Ishikawa (cell line): ENCODE results near the gene DIP2C.

Source experiments
- CEBPB ChIP-seq: IDR thresholded peaks from 2 replicates; pipeline ENCODE4 v1.6.1; 2012
- CREB1 ChIP-seq: IDR thresholded peaks from 2 replicates; pipeline ENCODE4 v1.6.1; 2012; ENCODE audit warnings: low read depth
- EGR1 ChIP-seq: IDR thresholded peaks from 2 replicates; pipeline ENCODE4 v1.6.1; 2012
- EP300 ChIP-seq: IDR thresholded peaks from 2 replicates; pipeline ENCODE4 v1.6.1; 2012; ENCODE audit warnings: borderline replicate concordance
- FOXM1 ChIP-seq: IDR thresholded peaks from 2 replicates; pipeline ENCODE4 v1.6.1; 2012; ENCODE audit warnings: low read depth, borderline replicate concordance
- MAX ChIP-seq: IDR thresholded peaks from 2 replicates; pipeline ENCODE4 v1.6.1; 2012
- NFIC ChIP-seq: IDR thresholded peaks from 2 replicates; pipeline ENCODE4 v1.6.1; 2012
- RAD21 ChIP-seq: IDR thresholded peaks from 2 replicates; pipeline ENCODE4 v1.6.1; 2012; ENCODE audit warnings: low read depth
- REST ChIP-seq: IDR thresholded peaks from 2 replicates; pipeline ENCODE4 v1.6.1; 2012; ENCODE audit warnings: low read depth, mild to moderate bottlenecking
- TAF1 ChIP-seq: IDR thresholded peaks from 2 replicates; pipeline ENCODE4 v1.6.1; 2012; ENCODE audit warnings: low read depth, mild to moderate bottlenecking
- TCF12 ChIP-seq: IDR thresholded peaks from 2 replicates; pipeline ENCODE4 v1.6.1; 2012; ENCODE audit warnings: low read depth
- TEAD4 ChIP-seq: IDR thresholded peaks from 2 replicates; pipeline ENCODE4 v1.6.1; 2012
- USF1 ChIP-seq: IDR thresholded peaks from 2 replicates; pipeline ENCODE4 v1.6.1; 2012
- YY1 ChIP-seq: IDR thresholded peaks from 2 replicates; pipeline ENCODE4 v1.6.1; 2012; ENCODE audit warnings: low read depth
- ZBTB7A ChIP-seq: IDR thresholded peaks from 2 replicates; pipeline ENCODE4 v1.6.1; 2012; ENCODE audit warnings: low read depth

The DIP2C gene

GRCh38 chr10:393106-393745 is 296.2 kb downstream of the DIP2C start:
- no peak for TF ChIP-seq FOXM1
- no peak for TF ChIP-seq RAD21
- TF ChIP-seq CEBPB: no peak
- TF ChIP-seq EP300: no peak
- no peak for TF ChIP-seq YY1
- no peak for TF ChIP-seq TCF12
- no peak for TF ChIP-seq EGR1
- no peak for TF ChIP-seq TAF1
- TF ChIP-seq MAX: no peak
- no peak for TF ChIP-seq NFIC
- no peak for TF ChIP-seq CREB1
- TF ChIP-seq TEAD4: no peak
- no peak for TF ChIP-seq USF1
- TF ChIP-seq ZBTB7A: no peak
- no peak for TF ChIP-seq REST

- TF ChIP-seq CEBPB: no peak
- TF ChIP-seq TEAD4: no peak
- no peak for TF ChIP-seq EGR1
Measured at GRCh38 chr10:392705-393037, 296.8 kb downstream of the DIP2C start.

- TF ChIP-seq REST: no peak
- TF ChIP-seq CEBPB: no peak
- no peak for TF ChIP-seq FOXM1
- TF ChIP-seq TCF12: no peak
- TF ChIP-seq NFIC: no peak
- TF ChIP-seq EGR1: no peak
- TF ChIP-seq EP300: no peak
- TF ChIP-seq YY1: no peak
- no peak for TF ChIP-seq MAX
- no peak for TF ChIP-seq ZBTB7A
- TF ChIP-seq TAF1: no peak
- no peak for TF ChIP-seq CREB1
- TF ChIP-seq TEAD4: no peak
- no peak for TF ChIP-seq USF1
- TF ChIP-seq RAD21: no peak
Measured at GRCh38 chr10:391847-392704, 297.4 kb downstream of the DIP2C start.

- TF ChIP-seq CREB1 (no peak), NFIC (peak; percentile 21; the same call in 1 of the 2 replicates)
Measured at GRCh38 chr10:391305-391704, 298.2 kb downstream of the DIP2C start.

GRCh38 chr10:390449-391100 is 298.9 kb downstream of the DIP2C start:
- TF ChIP-seq REST (no peak), TAF1 (no peak), FOXM1 (no peak), TCF12 (no peak), CEBPB (no peak), YY1 (no peak), RAD21 (no peak), MAX (no peak), TEAD4 (no peak), CREB1 (no peak), EGR1 (no peak), ZBTB7A (no peak), NFIC (no peak), USF1 (no peak), EP300 (no peak)
